GM19372 (cell line): ENCODE measurements around the gene KY.

Source experiments
- ATAC-seq: cut with Tn5 transposase; IDR thresholded peaks from one replicate; pipeline ENCODE4 v1.9.1; 2021; ENCODE audit warnings: mild to moderate bottlenecking, low read depth, moderate library complexity; ENCODE audit not compliant: unreplicated experiment

KY gene

GRCh38 chr3:134623615-134624245 is 27.1 kb downstream of the KY start:
- ATAC-seq, result no peak

GRCh38 chr3:134622806-134623365 is 27.9 kb downstream of the KY start:
- ATAC-seq, result no peak

GRCh38 chr3:134621854-134622253 is 29.0 kb downstream of the KY start:
- no peak for ATAC-seq

- no peak for ATAC-seq
Measured at GRCh38 chr3:134620476-134621115, 30.2 kb downstream of the KY start.

- no peak for ATAC-seq
Measured at GRCh38 chr3:134619884-134620445, 30.9 kb downstream of the KY start.

- ATAC-seq, result no peak
Measured at GRCh38 chr3:134619301-134619615, 31.6 kb downstream of the KY start.

- ATAC-seq, result no peak
Measured at GRCh38 chr3:134618478-134619300, 32.1 kb downstream of the KY start.

- no peak for ATAC-seq
Measured at GRCh38 chr3:134617608-134618477, 33.0 kb downstream of the KY start.

- ATAC-seq, result no peak
Measured at GRCh38 chr3:134615743-134616142, 35.1 kb downstream of the KY start.

- ATAC-seq, result no peak
Measured at GRCh38 chr3:134614955-134615354, 35.9 kb downstream of the KY start.

- no peak for ATAC-seq
Measured at GRCh38 chr3:134613006-134613520, 37.8 kb downstream of the KY start.

- no peak for ATAC-seq
Measured at GRCh38 chr3:134611516-134611915, 39.3 kb downstream of the KY start.

- ATAC-seq, result no peak
Measured at GRCh38 chr3:134610432-134611385, 40.1 kb downstream of the KY start.

- ATAC-seq, result no peak
Measured at GRCh38 chr3:134609821-134610431, 40.9 kb downstream of the KY start.

- ATAC-seq, result no peak
Measured at GRCh38 chr3:134608771-134609435, 41.9 kb downstream of the KY start.

- ATAC-seq, result no peak
Measured at GRCh38 chr3:134608023-134608770, 42.6 kb downstream of the KY start.
